ENCODE data around the gene ABHD16A.

The ABHD16A gene

GRCh38 chr6:31680226-31681134, 22.6 kb downstream of the ABHD16A start, which contains the start of gene LY6G5C:
Gene LY6G5C (minus strand): TSS chr6:31681067. CDS start chr6:31680373, 694 bp downstream.
- TF ChIP-seq EZH2phosphoT487 (IDR thresholded peaks at IDR 0.05; ENCODE audit: borderline replicate concordance, low read length) = no peak
- peak; percentile 61 for TF ChIP-seq CTCF (IDR thresholded peaks at IDR 0.05; ENCODE audit: low read depth, low read length, poor library complexity, severe bottlenecking)
- H3K4me3 ChIP-seq (ENCODE audit: low read length) = peak within 1 kb of the TSS; percentile 62
- H3K9me3 ChIP-seq (ENCODE audit: control insufficient read depth, insufficient read depth, low read length) = no peaks in the 10 kb centered on the region
- H3K27me3 ChIP-seq (ENCODE audit: control insufficient read depth, low read length) = peaks cover 26% of the 10 kb centered on the region
- no peak within 1 kb of the TSS for H3K27ac ChIP-seq (ENCODE audit: low read depth, low read length)
- peaks cover 16% of the 10 kb centered on the region for H3K4me1 ChIP-seq (ENCODE audit: control insufficient read depth, low read length)
- H3K79me2 ChIP-seq (ENCODE audit: control insufficient read depth, low read length) = no peaks in the 10 kb centered on the region
- peaks cover 5% of the 10 kb centered on the region; the same call in 1 of the 2 replicates for H3F3A ChIP-seq (ENCODE audit: control insufficient read depth, insufficient read depth)
- peak within 1 kb of the TSS; percentile 77 for H3K4me2 ChIP-seq (ENCODE audit: low read length)
- H3K9me2 ChIP-seq (replicated peaks; ENCODE audit: control insufficient read depth, low read length) = no peaks in the 10 kb centered on the region
- H3K36me3 ChIP-seq (ENCODE audit: control insufficient read depth, low read length) = no peaks in the 10 kb centered on the region
- no peaks in the 10 kb centered on the region for H4K20me1 ChIP-seq (ENCODE audit: control insufficient read depth, insufficient read depth, low read depth, low read length)

GRCh38 chr6:31677955-31678354, 25.2 kb downstream of the ABHD16A start:
- Histone ChIP-seq H3K4me3 (ENCODE audit: low read length) (no peak overlapping the region), H3K4me1 (ENCODE audit: control insufficient read depth, low read length) (peaks cover 16% of the 10 kb centered on the region), H3K36me3 (ENCODE audit: control insufficient read depth, low read length) (peaks cover 4% of the 10 kb centered on the region), H3K27me3 (ENCODE audit: control insufficient read depth, low read length) (peaks cover 26% of the 10 kb centered on the region), H3K9me2 (replicated peaks; ENCODE audit: control insufficient read depth, low read length) (no peaks in the 10 kb centered on the region), H3K79me2 (ENCODE audit: control insufficient read depth, low read length) (no peaks in the 10 kb centered on the region), H3K9me3 (ENCODE audit: control insufficient read depth, insufficient read depth, low read length) (no peaks in the 10 kb centered on the region), H3K4me2 (ENCODE audit: low read length) (no peak overlapping the region), H4K20me1 (ENCODE audit: control insufficient read depth, insufficient read depth, low read depth, low read length) (no peaks in the 10 kb centered on the region), H3F3A (ENCODE audit: control insufficient read depth, insufficient read depth) (peaks cover 17% of the 10 kb centered on the region), H3K27ac (ENCODE audit: low read depth, low read length) (no peak overlapping the region)
- TF ChIP-seq EZH2phosphoT487 (IDR thresholded peaks at IDR 0.05; ENCODE audit: borderline replicate concordance, low read length) = no peak

- Histone ChIP-seq H3K9me2 (replicated peaks; ENCODE audit: control insufficient read depth, low read length) (no peaks in the 10 kb centered on the region), H3K27me3 (ENCODE audit: control insufficient read depth, low read length) (peaks cover 26% of the 10 kb centered on the region), H3K27ac (ENCODE audit: low read depth, low read length) (no peak overlapping the region), H3K4me1 (ENCODE audit: control insufficient read depth, low read length) (peaks cover 16% of the 10 kb centered on the region), H3K4me2 (ENCODE audit: low read length) (no peak overlapping the region), H3K4me3 (ENCODE audit: low read length) (no peak overlapping the region), H4K20me1 (ENCODE audit: control insufficient read depth, insufficient read depth, low read depth, low read length) (no peaks in the 10 kb centered on the region), H3K79me2 (ENCODE audit: control insufficient read depth, low read length) (no peaks in the 10 kb centered on the region), H3K36me3 (ENCODE audit: control insufficient read depth, low read length) (peaks cover 14% of the 10 kb centered on the region), H3K9me3 (ENCODE audit: control insufficient read depth, insufficient read depth, low read length) (no peaks in the 10 kb centered on the region), H3F3A (ENCODE audit: control insufficient read depth, insufficient read depth) (peaks cover 17% of the 10 kb centered on the region)
- no peak for TF ChIP-seq EZH2phosphoT487 (IDR thresholded peaks at IDR 0.05; ENCODE audit: borderline replicate concordance, low read length)
- TF ChIP-seq CTCF (IDR thresholded peaks at IDR 0.05; ENCODE audit: low read depth, low read length, poor library complexity, severe bottlenecking) = no peak
Measured at GRCh38 chr6:31676904-31677303, 26.2 kb downstream of the ABHD16A start.

GRCh38 chr6:31676322-31676903, 26.7 kb downstream of the ABHD16A start:
- Histone ChIP-seq H3F3A (ENCODE audit: control insufficient read depth, insufficient read depth) (peaks cover 17% of the 10 kb centered on the region), H3K9me3 (ENCODE audit: control insufficient read depth, insufficient read depth, low read length) (no peaks in the 10 kb centered on the region), H3K27me3 (ENCODE audit: control insufficient read depth, low read length) (peaks cover 26% of the 10 kb centered on the region), H3K79me2 (ENCODE audit: control insufficient read depth, low read length) (no peaks in the 10 kb centered on the region), H3K4me1 (ENCODE audit: control insufficient read depth, low read length) (peaks cover 12% of the 10 kb centered on the region), H3K4me2 (ENCODE audit: low read length) (no peak overlapping the region), H3K36me3 (ENCODE audit: control insufficient read depth, low read length) (peaks cover 19% of the 10 kb centered on the region), H4K20me1 (ENCODE audit: control insufficient read depth, insufficient read depth, low read depth, low read length) (no peaks in the 10 kb centered on the region), H3K27ac (ENCODE audit: low read depth, low read length) (no peak overlapping the region), H3K4me3 (ENCODE audit: low read length) (no peak overlapping the region), H3K9me2 (replicated peaks; ENCODE audit: control insufficient read depth, low read length) (no peaks in the 10 kb centered on the region)
- TF ChIP-seq EZH2phosphoT487 (IDR thresholded peaks at IDR 0.05; ENCODE audit: borderline replicate concordance, low read length) (no peak), CTCF (IDR thresholded peaks at IDR 0.05; ENCODE audit: low read depth, low read length, poor library complexity, severe bottlenecking) (no peak)
